Activated CD8-positive, alpha-beta T cell treated with anti-CD3 and anti-CD28 coated beads, Interleukin-2, amount 10 ng/mL, durations not matched to agents 7 days and 5 days (primary cell): ENCODE data around the gene SH2B3. TPM values are rescaled to one million over a fixed set of nuclear protein-coding genes. Genes with fewer than 3 reads are reported as not detected.
A peak's percentile ranks its signal among the peaks of the same experiment; 100 is the strongest.

ENCODE experiments used
- ATAC-seq: fragments of 150-1000 bp; cut with Tn5 transposase; one replicate; pipeline ENCODE4 v1.10.0; 2021; ENCODE audit warnings: moderate library complexity
- CTCF ChIA-PET: fragments of 350-600 bp; sonication (Branson Sonifier 250); formaldehyde crosslinking; loops from one replicate; lab custom pipeline; 2021; ENCODE audit warnings: antibody characterized with exemption; lab: Charles Lee
- POLR2A ChIA-PET: fragments of 350-600 bp; sonication (Branson Sonifier 250); formaldehyde crosslinking; loops from one replicate; lab custom pipeline; 2021; ENCODE audit warnings: antibody characterized with exemption; lab: Charles Lee
- DNase-seq: peaks from one replicate; pipeline ENCODE4 v3.0.0-alpha.2; 2020
- H3K27ac Mint-ChIP-seq: one replicate; pipeline ENCODE4 v1.8.0; 2021; ENCODE audit warnings: mild to moderate bottlenecking, mixed read lengths
- H3K27me3 Mint-ChIP-seq: one replicate; pipeline ENCODE4 v1.8.0; 2021; ENCODE audit warnings: low read depth, mixed read lengths
- H3K36me3 Mint-ChIP-seq: one replicate; pipeline ENCODE4 v1.8.0; 2021; ENCODE audit warnings: low read depth, mixed read lengths
- H3K4me1 Mint-ChIP-seq: one replicate; pipeline ENCODE4 v1.8.0; 2021; ENCODE audit warnings: low read depth, mixed read lengths
- H3K4me3 Mint-ChIP-seq: one replicate; pipeline ENCODE4 v1.8.0; 2021; ENCODE audit warnings: mild to moderate bottlenecking, mixed read lengths
- H3K9me3 Mint-ChIP-seq: one replicate; pipeline ENCODE4 v1.8.0; 2022; ENCODE audit warnings: mixed read lengths; ENCODE audit not compliant: insufficient read depth
- total RNA-seq, 2 experiments: library from RNA; stranded (reverse); gene quantifications; one replicate each; pipeline ENCODE4 v1.2.3, GENCODE V29; 2021

Gene SH2B3
- 10 to 100 TPM; 49.9 to 50.9 TPM for total RNA-seq

DNA sequence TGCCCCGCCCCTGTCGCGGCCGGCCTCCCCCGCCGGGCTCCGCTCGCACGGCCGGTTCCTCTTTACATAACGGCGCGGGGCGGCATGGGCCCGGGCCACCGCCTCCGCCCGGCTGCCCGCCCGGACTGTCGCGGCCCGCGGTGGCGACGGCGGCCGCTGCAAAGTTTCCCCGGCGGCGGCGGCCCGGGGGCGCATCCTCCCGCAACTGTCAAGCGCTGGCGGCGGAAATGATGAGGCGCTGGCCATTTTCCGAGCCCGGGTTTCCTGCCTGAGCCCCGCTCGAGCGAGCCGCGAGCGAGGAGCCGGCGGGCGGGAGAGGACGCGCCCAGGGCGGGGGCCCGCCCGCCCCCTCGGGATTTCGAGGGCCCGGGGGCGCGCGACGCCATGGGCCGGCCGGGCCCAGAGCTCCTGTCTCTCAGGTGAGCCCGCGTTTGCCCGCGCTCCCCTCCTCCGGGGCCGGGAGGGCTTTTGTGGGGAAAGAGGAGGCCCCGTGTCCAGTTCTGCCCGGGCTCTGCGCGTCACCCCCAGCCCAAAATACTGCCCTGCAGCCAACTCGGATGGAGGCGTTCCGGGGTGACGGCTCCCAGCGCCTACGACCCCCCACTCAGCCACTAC is at the start of gene SH2B3:
SH2B3 (plus strand) TSS at position 65 of the 615 bp plus-strand sequence. CDS start 12,223 bp downstream, outside the sequence.
- ChIA-PET CTCF (interaction anchor here (1.4 to 24.7 kb wide), 3 partner anchors 9 to 45 kb away, joined by 4 to 1088 read pairs (median 26); no protein-coding TSS in a partner anchor), POLR2A (interaction anchor here (1.0 to 3.6 kb wide), 6 partner anchors 19 to 39 kb away, joined by 3 to 21 read pairs (median 6); no protein-coding TSS in a partner anchor)
- peak within 1 kb of the TSS; percentile 89 for H3K4me3 Mint-ChIP-seq
- H3K27me3 Mint-ChIP-seq: no peaks in the 10 kb centered on the region
- DNase-seq (peak; percentile 88), ATAC-seq (peak; percentile 42)
- H3K4me1 Mint-ChIP-seq: peaks cover 56% of the 10 kb centered on the region
- no peaks in the 10 kb centered on the region for H3K9me3 Mint-ChIP-seq
- H3K27ac Mint-ChIP-seq: peak within 1 kb of the TSS; percentile 94
- H3K36me3 Mint-ChIP-seq: peaks cover 29% of the 10 kb centered on the region

DNA sequence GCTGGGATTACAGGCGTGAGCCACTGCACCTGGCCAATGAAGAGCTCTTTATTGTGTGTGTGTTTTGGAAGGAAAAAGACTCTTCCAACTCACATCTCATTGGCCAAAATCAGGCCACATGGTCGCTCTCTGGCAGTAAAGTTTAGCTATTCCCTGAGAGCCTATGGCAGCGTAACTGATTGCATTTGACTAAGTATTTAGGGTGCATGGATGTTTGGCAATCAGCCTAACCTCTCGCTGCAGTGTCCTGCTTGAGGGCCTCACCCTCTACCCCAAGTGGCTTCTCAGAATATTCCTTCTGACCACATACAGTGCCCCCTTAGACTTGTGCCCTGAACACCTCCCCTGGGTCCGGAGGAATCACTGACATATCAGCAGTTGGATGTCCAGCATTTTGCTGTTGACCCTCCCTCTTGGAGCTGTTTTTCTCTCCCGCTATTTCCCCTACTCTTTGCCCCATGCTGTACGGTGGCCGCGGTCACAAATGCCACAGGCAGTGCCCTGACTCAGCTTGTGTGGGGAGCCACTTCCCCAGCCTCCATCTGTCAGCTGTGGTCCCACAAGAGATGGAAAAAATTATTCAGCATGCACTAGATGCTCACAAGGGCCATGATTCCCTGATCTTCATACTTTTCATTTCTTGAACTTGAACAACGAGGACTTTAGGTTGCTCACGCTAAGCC is 46.4 kb upstream of the SH2B3 start:
- peak; percentile 64 for DNase-seq
- ATAC-seq: peak; percentile 72
- ChIA-PET POLR2A (no interaction called here), CTCF (interaction anchor here (0.6 to 1.4 kb wide), 4 partner anchors 37 to 473 kb away, joined by 3 to 5 read pairs (median 3); no protein-coding TSS in a partner anchor)
- Mint-ChIP-seq H3K27me3 (peaks cover 11% of the 10 kb centered on the region), H3K36me3 (no peaks in the 10 kb centered on the region), H3K9me3 (no peaks in the 10 kb centered on the region), H3K4me1 (peaks cover 16% of the 10 kb centered on the region), H3K27ac (peak overlapping the region; percentile 24), H3K4me3 (no peak overlapping the region)

- ChIA-PET POLR2A (no interaction called here), CTCF (interaction anchor here (0.6 to 1.4 kb wide), 4 partner anchors 37 to 473 kb away, joined by 3 to 5 read pairs (median 3); no protein-coding TSS in a partner anchor)
- DNase-seq (no peak), ATAC-seq (no peak)
- Mint-ChIP-seq H3K9me3 (no peaks in the 10 kb centered on the region), H3K27ac (peak overlapping the region; percentile 24), H3K4me1 (peaks cover 16% of the 10 kb centered on the region), H3K36me3 (no peaks in the 10 kb centered on the region), H3K4me3 (no peak overlapping the region), H3K27me3 (peaks cover 11% of the 10 kb centered on the region)
These were observed 45.8 kb upstream of the SH2B3 start for GRCh38 chr12:111359914-111360276.

- Mint-ChIP-seq H3K9me3 (no peaks in the 10 kb centered on the region), H3K36me3 (no peaks in the 10 kb centered on the region), H3K27me3 (peaks cover 11% of the 10 kb centered on the region), H3K4me3 (no peak overlapping the region), H3K27ac (no peak overlapping the region), H3K4me1 (peaks cover 16% of the 10 kb centered on the region)
- POLR2A ChIA-PET: interaction anchor here (0.6 kb wide), 1 partner anchor 14 kb away, joined by 3 read pairs; no protein-coding TSS in a partner anchor
- CTCF ChIA-PET: interaction anchor here (0.6 to 1.5 kb wide), 3 partner anchors 36 to 474 kb away, joined by 3 to 5 read pairs (median 3); no protein-coding TSS in a partner anchor
- DNase-seq (no peak), ATAC-seq (no peak)
These were observed 45.3 kb upstream of the SH2B3 start for GRCh38 chr12:111360325-111360930.

GRCh38 chr12:111361073-111361716 is 44.5 kb upstream of the SH2B3 start:
- POLR2A ChIA-PET: interaction anchor here (0.6 kb wide), 1 partner anchor 14 kb away, joined by 3 read pairs; no protein-coding TSS in a partner anchor
- Mint-ChIP-seq H3K27ac (no peak overlapping the region), H3K27me3 (peaks cover 11% of the 10 kb centered on the region), H3K4me3 (no peak overlapping the region), H3K36me3 (no peaks in the 10 kb centered on the region), H3K9me3 (no peaks in the 10 kb centered on the region), H3K4me1 (peaks cover 16% of the 10 kb centered on the region)
- DNase-seq (no peak), ATAC-seq (no peak)
- CTCF ChIA-PET: interaction anchor here (1.5 kb wide), 1 partner anchor 36 kb away, joined by 3 read pairs; no protein-coding TSS in a partner anchor

DNA sequence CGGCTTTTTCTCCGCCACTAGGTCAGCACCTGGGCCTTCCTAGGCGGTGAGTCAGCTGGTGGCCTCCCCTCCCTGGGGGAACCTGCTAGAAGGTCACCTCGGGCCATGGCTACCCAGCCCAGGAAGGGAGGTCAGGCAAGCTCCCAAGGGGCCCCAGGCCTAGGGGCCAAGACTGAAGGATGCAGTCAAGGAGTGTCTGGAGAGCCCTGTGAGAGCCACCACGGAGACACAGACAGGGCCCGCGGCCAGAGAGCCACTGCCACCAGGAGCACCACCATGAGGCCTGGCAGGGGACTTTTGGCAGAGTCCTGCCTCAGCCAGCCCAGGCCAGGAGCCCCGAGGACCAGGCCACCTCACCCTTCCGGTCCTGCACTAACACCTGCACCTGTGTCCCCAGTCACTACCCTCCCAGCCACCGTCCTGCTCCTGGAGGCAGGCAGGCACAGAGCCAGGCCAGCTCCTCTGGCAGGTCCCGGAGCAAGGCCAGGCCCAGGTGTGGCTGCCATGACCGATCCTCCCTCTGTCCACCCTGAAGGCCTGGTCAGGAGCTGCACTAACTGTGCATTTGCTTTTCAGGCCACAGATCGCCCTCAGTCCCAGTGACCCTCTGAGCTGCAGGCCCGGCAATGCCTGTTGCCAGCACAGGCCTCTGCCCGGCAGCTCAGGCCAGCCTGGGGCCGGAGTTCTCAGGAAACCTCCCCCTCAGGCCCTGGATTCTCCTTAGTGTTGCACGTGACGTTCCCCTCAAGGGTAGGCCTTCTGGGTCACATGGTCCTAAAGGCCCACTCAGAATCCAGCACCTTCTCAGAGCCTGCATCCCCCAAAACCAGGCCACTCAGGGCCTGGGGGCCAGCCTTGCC is 43.8 kb upstream of the SH2B3 start:
- Mint-ChIP-seq H3K36me3 (no peaks in the 10 kb centered on the region), H3K27me3 (peaks cover 11% of the 10 kb centered on the region), H3K27ac (no peak overlapping the region), H3K4me3 (no peak overlapping the region), H3K4me1 (peaks cover 16% of the 10 kb centered on the region), H3K9me3 (no peaks in the 10 kb centered on the region)
- ChIA-PET POLR2A (no interaction called here), CTCF (interaction anchor here (1.5 kb wide), 1 partner anchor 35 kb away, joined by 3 read pairs; no protein-coding TSS in a partner anchor)
- no peak for ATAC-seq
- DNase-seq: no peak

- POLR2A ChIA-PET: no interaction called here
- H3K36me3 Mint-ChIP-seq: no peaks in the 10 kb centered on the region
These were observed 42.8 kb upstream of the SH2B3 start for GRCh38 chr12:111362687-111363475.

DNA sequence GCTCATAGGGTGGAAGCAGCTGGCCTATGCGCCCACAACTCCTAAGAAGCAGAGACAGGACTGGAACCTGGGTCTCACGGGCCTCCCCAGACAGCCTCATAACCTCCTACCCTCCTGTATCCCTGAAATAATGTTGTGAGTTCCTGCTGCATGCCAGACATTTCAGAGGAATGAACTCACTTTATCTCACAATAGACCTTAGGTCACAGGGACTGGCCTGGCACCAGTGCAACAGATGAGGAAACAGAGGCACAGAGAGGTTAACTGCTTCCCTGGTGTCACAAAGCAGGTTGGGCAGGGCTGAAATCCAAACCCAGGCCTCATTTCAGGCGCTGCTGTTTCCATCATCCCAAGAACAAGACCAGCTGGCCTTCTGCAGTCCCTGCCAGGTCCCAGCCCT is 42.1 kb upstream of the SH2B3 start:
- ATAC-seq: no peak
- H3K4me1 Mint-ChIP-seq: peaks cover 21% of the 10 kb centered on the region

More at GRCh38 chr12:111362687-111363475, 42.8 kb upstream of the SH2B3 start:
- CTCF ChIA-PET: interaction anchor here (0.8 kb wide), 1 partner anchor 34 kb away, joined by 4 read pairs; no protein-coding TSS in a partner anchor
- Mint-ChIP-seq H3K9me3 (no peaks in the 10 kb centered on the region), H3K4me3 (no peak overlapping the region), H3K27ac (no peak overlapping the region), H3K4me1 (peaks cover 16% of the 10 kb centered on the region), H3K27me3 (peaks cover 11% of the 10 kb centered on the region)
- no peak for ATAC-seq
- no peak for DNase-seq

DNA sequence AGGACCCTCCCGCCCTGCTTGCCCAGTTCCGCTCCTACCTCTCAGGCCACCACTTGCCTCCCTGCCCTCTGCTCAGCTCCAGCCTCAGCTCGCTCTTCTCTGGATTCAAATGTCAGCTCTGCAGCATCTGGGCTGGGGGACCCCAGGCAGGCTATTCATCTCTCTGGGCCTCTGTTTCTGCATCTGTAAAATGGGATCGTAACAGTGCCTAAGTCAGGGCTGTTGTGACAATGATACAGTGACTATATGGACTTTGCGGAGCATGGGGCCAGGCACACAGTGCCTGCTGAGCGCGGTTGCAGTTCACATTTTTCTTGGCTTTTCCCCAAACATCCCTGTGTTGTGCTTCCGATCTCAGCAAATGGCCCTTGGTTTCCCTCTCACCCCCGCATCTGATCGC is 39.6 kb upstream of the SH2B3 start:
- Mint-ChIP-seq H3K36me3 (no peaks in the 10 kb centered on the region), H3K27me3 (peaks cover 6% of the 10 kb centered on the region), H3K27ac (no peak overlapping the region), H3K9me3 (no peaks in the 10 kb centered on the region), H3K4me1 (peaks cover 13% of the 10 kb centered on the region), H3K4me3 (no peak overlapping the region)
- ChIA-PET POLR2A (no interaction called here), CTCF (interaction anchor here (0.9 kb wide), 1 partner anchor 31 kb away, joined by 3 read pairs; no protein-coding TSS in a partner anchor)
- ATAC-seq (no peak), DNase-seq (no peak)

More for the DNA sequence above, 42.1 kb upstream of the SH2B3 start:
- H3K4me3 Mint-ChIP-seq: no peak overlapping the region
- CTCF ChIA-PET: interaction anchor here (0.8 kb wide), 1 partner anchor 33 kb away, joined by 4 read pairs; no protein-coding TSS in a partner anchor
- POLR2A ChIA-PET: no interaction called here
- no peak overlapping the region for H3K27ac Mint-ChIP-seq
- no peaks in the 10 kb centered on the region for H3K9me3 Mint-ChIP-seq
- DNase-seq: no peak
- no peaks in the 10 kb centered on the region for H3K36me3 Mint-ChIP-seq
- peaks cover 11% of the 10 kb centered on the region for H3K27me3 Mint-ChIP-seq

GRCh38 chr12:111366583-111366982 is 39.1 kb upstream of the SH2B3 start:
- H3K27me3 Mint-ChIP-seq: peaks cover 7% of the 10 kb centered on the region
- ChIA-PET CTCF (no interaction called here), POLR2A (no interaction called here)
- no peak overlapping the region for H3K27ac Mint-ChIP-seq
- H3K4me1 Mint-ChIP-seq: peaks cover 12% of the 10 kb centered on the region
- H3K4me3 Mint-ChIP-seq: no peak overlapping the region
- DNase-seq (no peak), ATAC-seq (no peak)
- no peaks in the 10 kb centered on the region for H3K9me3 Mint-ChIP-seq
- no peaks in the 10 kb centered on the region for H3K36me3 Mint-ChIP-seq
